Hepatocyte (in vitro differentiated cells): ENCODE results near the gene CHKB. TPM values are rescaled to one million over a fixed set of nuclear protein-coding genes. Genes with fewer than 3 reads are reported as not detected.

Experiments
- DNase-seq: peaks from one replicate; pipeline ENCODE4 v3.0.0-alpha.2; 2016; ENCODE audit warnings: low spot score
- H2AFZ ChIP-seq: fragments of 200-600 bp; sonication (generic); 2 replicates; pipeline ENCODE4 v1.6.0; 2016; ENCODE audit warnings: antibody characterized with exemption, mild to moderate bottlenecking
- H3K27ac ChIP-seq: fragments of 200-600 bp; sonication (generic); 2 replicates; pipeline ENCODE4 v1.5.1; 2016; ENCODE audit warnings: mild to moderate bottlenecking
- H3K27me3 ChIP-seq: fragments of 200-600 bp; sonication (generic); 2 replicates; pipeline ENCODE4 v1.6.1; 2016
- H3K36me3 ChIP-seq: fragments of 200-600 bp; sonication (generic); replicated peaks from 2 replicates; pipeline ENCODE4 v1.5.1; 2016; ENCODE audit warnings: low read depth; ENCODE audit not compliant: insufficient read depth
- H3K4me1 ChIP-seq: fragments of 200-600 bp; sonication (generic); 2 replicates; pipeline ENCODE4 v1.5.1; 2016; ENCODE audit warnings: mild to moderate bottlenecking, moderate library complexity; ENCODE audit not compliant: insufficient read depth
- H3K4me2 ChIP-seq: fragments of 200-600 bp; sonication (generic); 2 replicates; pipeline ENCODE4 v1.6.0; 2016
- H3K4me3 ChIP-seq: fragments of 200-600 bp; sonication (generic); 2 replicates; pipeline ENCODE4 v1.5.1; 2016; ENCODE audit warnings: mild to moderate bottlenecking
- H3K79me2 ChIP-seq: fragments of 200-600 bp; sonication (generic); 2 replicates; pipeline ENCODE4 v1.6.0; 2017; ENCODE audit warnings: mild to moderate bottlenecking
- H3K9me2 ChIP-seq: fragments of 200-600 bp; sonication (generic); replicated peaks from 2 replicates; pipeline ENCODE4 v1.6.0; 2017; ENCODE audit warnings: mild to moderate bottlenecking; ENCODE audit not compliant: insufficient read depth
- H3K9me3 ChIP-seq: fragments of 200-600 bp; sonication (generic); 2 replicates; pipeline ENCODE4 v1.5.1; 2016; ENCODE audit warnings: low read depth, mild to moderate bottlenecking
- H4K20me1 ChIP-seq: fragments of 200-600 bp; sonication (generic); 2 replicates; pipeline ENCODE4 v1.6.0; 2016; ENCODE audit warnings: mild to moderate bottlenecking; ENCODE audit not compliant: insufficient read depth, poor library complexity, severe bottlenecking
- CTCF ChIP-seq: fragments of 200-600 bp; sonication (generic); IDR thresholded peaks from 2 replicates; pipeline ENCODE4 v1.5.1; 2016; ENCODE audit warnings: antibody characterized with exemption, mild to moderate bottlenecking; ENCODE audit not compliant: poor library complexity
- EZH2 ChIP-seq: fragments of 200-600 bp; sonication (generic); IDR thresholded peaks from 2 replicates; pipeline ENCODE4 v1.6.1; 2016; ENCODE audit warnings: antibody characterized with exemption, mild to moderate bottlenecking, borderline replicate concordance
- EZH2phosphoT487 ChIP-seq: fragments of 200-600 bp; sonication (generic); IDR thresholded peaks from one replicate; pipeline ENCODE4 v1.6.1; 2018; ENCODE audit warnings: antibody characterized with exemption, mild to moderate bottlenecking, low read depth, moderate library complexity; ENCODE audit not compliant: unreplicated experiment, severe bottlenecking
- WGBS: methylation state at CpG from one replicate; pipeline ENCODE4 v1.1.6; 2016; ENCODE audit warnings: low lambda C conversion rate; ENCODE audit errors: missing lambda C conversion rate; 5-methylcytosine and 5-hydroxymethylcytosine counted together
- polyA plus RNA-seq: library from polyadenylated mRNA; unstranded; fragments of >200 nt; fragmentation: Nextera tagmentation; extraction: Ambion mirVana; gene quantifications from 2 replicates; pipeline ENCODE4 v1.2.1, GENCODE V29; 2016
- total RNA-seq: library from RNA; depleted of rRNA; stranded (reverse); fragments of >200 nt; gene quantifications from 2 replicates; pipeline ENCODE4 v1.2.3, GENCODE V29; 2014

Gene CHKB
- total and polyA plus RNA-seq, 2 experiments from 2014 or later: 54.9 to 89.7 TPM

- TF ChIP-seq EZH2phosphoT487 (no peak), CTCF (no peak)
- Histone ChIP-seq H3K27ac (no peak overlapping the region), H3K79me2 (no peaks in the 10 kb centered on the region), H3K4me2 (no peak overlapping the region), H4K20me1 (no peaks in the 10 kb centered on the region), H3K27me3 (no peaks in the 10 kb centered on the region), H3K4me3 (no peak overlapping the region), H3K9me3 (no peaks in the 10 kb centered on the region), H3K4me1 (no peaks in the 10 kb centered on the region), H3K36me3 (no peaks in the 10 kb centered on the region), H3K9me2 (no peaks in the 10 kb centered on the region), H2AFZ (no peak overlapping the region)
- 91% methylated on average over 5 of the region's 5 CpGs for WGBS
- no peak for DNase-seq
Observed at GRCh38 chr22:50556703-50557102, 25.9 kb downstream of the CHKB start.

GRCh38 chr22:50553310-50553709 is 29.3 kb downstream of the CHKB start:
- Histone ChIP-seq H3K9me2 (no peaks in the 10 kb centered on the region), H3K27me3 (no peaks in the 10 kb centered on the region), H3K4me1 (no peaks in the 10 kb centered on the region), H4K20me1 (no peaks in the 10 kb centered on the region), H2AFZ (no peak overlapping the region), H3K79me2 (no peaks in the 10 kb centered on the region), H3K4me3 (no peak overlapping the region), H3K9me3 (no peaks in the 10 kb centered on the region), H3K27ac (no peak overlapping the region), H3K4me2 (no peak overlapping the region), H3K36me3 (no peaks in the 10 kb centered on the region)
- no peak for DNase-seq
- TF ChIP-seq EZH2phosphoT487: no peak
- TF ChIP-seq EZH2: no peak
- TF ChIP-seq CTCF: no peak
- WGBS: 77% methylated on average over 8 of the region's 8 CpGs

GRCh38 chr22:50551160-50551752 is 31.4 kb downstream of the CHKB start:
- Histone ChIP-seq H3K4me1 (no peaks in the 10 kb centered on the region), H3K27ac (no peak overlapping the region), H3K79me2 (no peaks in the 10 kb centered on the region), H3K4me3 (no peak overlapping the region), H4K20me1 (no peaks in the 10 kb centered on the region), H2AFZ (no peak overlapping the region), H3K9me3 (no peaks in the 10 kb centered on the region), H3K36me3 (no peaks in the 10 kb centered on the region), H3K27me3 (no peaks in the 10 kb centered on the region), H3K4me2 (no peak overlapping the region), H3K9me2 (no peaks in the 10 kb centered on the region)
- DNase-seq: no peak
- TF ChIP-seq CTCF: no peak
- TF ChIP-seq EZH2phosphoT487: no peak
- TF ChIP-seq EZH2: no peak
- 95% methylated on average over 11 of the region's 11 CpGs for WGBS
